NCI-H1417 treated with DMSO at 0.1 percent for 48 hours (cell line): ENCODE results near the gene BPGM.
"Not testable (repeated sequence)": the region's sequence is repeated elsewhere in the genome, so short reads cannot be mapped to it uniquely, and the experiment has no call there.

Experiments
- DNase-seq: peaks from one replicate; lab custom pipeline; 2025; lab: John Stamatoyannopoulos, UW

The BPGM gene

DNA sequence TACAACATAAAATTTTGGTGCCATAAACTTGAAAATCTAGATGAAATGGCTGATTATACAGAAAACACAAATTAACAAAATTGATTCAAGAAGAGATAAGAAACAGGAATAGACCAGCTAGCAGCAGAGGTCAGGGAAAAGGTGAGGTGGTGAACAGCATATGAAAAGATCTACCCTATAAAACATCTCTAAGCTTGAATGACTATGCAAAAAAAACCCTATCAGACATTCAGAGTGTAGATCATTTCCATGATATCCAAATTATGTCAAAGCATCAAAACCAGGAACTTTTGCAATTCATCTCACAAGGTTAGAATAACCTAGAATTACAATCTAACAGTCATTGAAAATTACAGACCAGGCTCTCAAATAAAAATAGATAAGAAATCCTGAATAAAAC is 14.6 kb upstream of the BPGM start:
- DNase-seq, result no peak

DNA sequence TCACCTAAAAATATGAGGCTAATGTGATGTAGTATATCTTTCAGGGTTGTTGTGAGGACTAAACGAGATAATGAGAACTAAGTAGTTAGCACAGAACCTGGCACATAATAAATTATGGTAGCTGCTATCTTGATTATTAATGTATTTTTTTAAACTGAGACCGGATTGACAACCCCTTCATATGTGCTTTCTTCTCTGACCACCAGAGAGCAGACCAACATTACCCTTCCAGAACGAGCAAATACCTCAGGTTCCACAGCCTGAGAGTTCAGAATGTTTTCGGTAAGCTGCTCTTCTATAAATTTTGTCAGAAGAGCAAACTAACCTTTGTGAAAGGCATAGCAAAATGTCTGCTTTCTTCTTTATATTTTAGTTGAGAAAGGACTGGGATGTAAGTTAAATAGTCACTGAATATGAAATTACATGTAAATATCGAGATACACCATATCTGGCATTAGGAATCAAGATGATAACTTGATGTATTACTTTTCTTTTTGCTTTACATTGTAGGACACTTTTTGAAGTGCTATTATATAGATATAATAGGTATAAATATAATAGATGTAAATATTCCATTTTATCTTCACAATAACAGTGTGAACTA is 13.6 kb upstream of the BPGM start:
- no peak for DNase-seq

GRCh38 chr7:134636008-134636449 is 10.6 kb upstream of the BPGM start:
- no peak for DNase-seq

GRCh38 chr7:134637441-134637840 is 9.2 kb upstream of the BPGM start:
- DNase-seq, result no peak

- no peak for DNase-seq
Measured at GRCh38 chr7:134637934-134638719, 8.5 kb upstream of the BPGM start.

DNA sequence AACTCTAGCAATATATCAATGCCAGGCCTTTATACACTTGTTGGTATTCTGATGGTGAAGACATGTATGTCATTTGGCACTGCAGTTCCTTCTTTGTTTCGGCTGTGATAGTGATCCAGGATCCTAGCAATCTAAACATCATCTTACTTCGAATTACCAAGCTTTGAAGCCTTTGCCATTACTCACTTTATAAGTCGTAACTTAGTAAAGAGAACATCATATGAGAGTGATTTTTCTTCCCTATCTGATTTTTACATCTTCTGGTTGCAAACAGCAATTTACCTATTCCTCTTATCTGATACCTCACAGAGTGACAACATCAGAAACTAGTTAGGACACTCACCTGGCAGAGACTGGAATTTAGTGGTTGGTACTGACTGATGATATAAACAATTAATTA is 7.6 kb upstream of the BPGM start:
- no peak for DNase-seq

DNA sequence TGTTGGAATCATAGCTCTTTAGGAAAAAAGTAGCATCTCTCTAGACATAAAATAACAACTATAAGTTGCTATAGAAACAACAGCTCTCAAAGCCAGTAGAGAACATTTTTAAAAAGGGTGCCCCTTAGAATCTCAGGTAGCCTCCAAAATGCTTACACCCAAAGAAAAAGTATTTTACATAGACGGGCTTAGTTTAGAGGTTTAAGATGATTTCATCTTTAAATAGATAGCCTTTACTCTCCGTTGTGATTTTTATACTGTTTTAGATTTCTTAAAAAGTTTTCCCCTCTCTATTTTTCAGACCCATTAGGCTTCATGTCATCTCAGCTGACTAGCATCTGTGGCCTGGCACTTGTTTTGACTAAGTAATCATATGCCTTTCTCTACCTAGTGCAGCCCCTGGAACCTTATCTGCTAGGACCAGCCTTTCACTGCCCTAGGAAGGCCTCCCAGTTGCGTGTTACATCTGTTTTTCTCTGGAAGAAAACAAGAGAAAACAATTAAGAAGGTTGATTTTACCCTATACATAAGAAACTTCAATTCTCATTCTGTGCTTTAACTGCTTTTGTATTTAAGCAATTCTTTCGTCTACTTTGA is 6.9 kb upstream of the BPGM start:
- no peak for DNase-seq

- DNase-seq, result no peak
Measured at GRCh38 chr7:134640842-134641715, 5.6 kb upstream of the BPGM start.

GRCh38 chr7:134641981-134642380 is 4.7 kb upstream of the BPGM start:
- DNase-seq, result not testable (repeated sequence)

- DNase-seq, result no peak
Measured at GRCh38 chr7:134643131-134643530, 3.5 kb upstream of the BPGM start.

- DNase-seq, result no peak
Measured at GRCh38 chr7:134645478-134645877, 1.2 kb upstream of the BPGM start.

- no peak for DNase-seq
Measured at GRCh38 chr7:134645935-134646334, 718 bp upstream of the BPGM start.

DNA sequence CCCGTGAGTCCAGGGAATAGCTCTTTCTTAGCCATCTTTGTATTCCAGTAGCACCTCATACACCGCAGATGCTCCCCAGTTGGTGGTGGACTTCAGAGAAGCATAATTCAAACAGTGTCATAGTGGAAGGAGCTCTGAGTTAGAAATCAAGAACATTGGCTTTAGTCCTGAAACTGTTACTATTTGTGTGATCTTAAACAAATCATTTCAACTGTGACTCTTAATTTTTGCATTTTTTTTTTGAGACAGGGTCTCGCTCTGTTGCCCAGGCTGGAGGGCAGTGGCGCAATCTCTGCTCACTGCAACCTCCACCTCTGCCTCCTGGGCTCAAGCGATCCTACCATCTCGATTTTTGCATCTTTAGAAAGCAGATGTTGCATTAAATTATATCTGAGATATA is 1.8 kb downstream of the BPGM start:
- no peak for DNase-seq

- no peak for DNase-seq
Measured at GRCh38 chr7:134649226-134649775, 2.6 kb downstream of the BPGM start.

GRCh38 chr7:134651991-134652390 is 5.3 kb downstream of the BPGM start:
- no peak for DNase-seq

- no peak for DNase-seq
Measured at GRCh38 chr7:134654104-134654775, 7.6 kb downstream of the BPGM start.

DNA sequence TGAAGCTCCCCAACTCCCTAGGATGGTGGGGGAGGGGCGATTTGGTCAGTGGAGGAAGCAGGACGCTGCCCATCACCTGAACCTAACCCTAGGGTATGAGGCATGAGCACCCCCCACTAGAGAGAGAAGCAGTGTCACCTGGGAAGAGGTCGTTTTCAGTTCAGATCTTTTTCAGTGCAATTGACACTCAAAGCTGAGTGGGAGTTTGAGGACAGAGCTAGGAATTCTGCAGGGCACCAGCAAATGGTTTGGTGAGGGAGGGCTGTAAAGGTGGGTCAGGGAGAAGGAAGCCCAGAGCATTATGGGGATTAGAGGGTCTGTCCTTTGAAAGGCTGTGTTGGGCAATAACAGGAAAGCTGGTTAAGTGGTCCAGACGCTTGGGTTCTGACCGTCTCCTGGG is 10.9 kb downstream of the BPGM start:
- DNase-seq, result no peak

DNA sequence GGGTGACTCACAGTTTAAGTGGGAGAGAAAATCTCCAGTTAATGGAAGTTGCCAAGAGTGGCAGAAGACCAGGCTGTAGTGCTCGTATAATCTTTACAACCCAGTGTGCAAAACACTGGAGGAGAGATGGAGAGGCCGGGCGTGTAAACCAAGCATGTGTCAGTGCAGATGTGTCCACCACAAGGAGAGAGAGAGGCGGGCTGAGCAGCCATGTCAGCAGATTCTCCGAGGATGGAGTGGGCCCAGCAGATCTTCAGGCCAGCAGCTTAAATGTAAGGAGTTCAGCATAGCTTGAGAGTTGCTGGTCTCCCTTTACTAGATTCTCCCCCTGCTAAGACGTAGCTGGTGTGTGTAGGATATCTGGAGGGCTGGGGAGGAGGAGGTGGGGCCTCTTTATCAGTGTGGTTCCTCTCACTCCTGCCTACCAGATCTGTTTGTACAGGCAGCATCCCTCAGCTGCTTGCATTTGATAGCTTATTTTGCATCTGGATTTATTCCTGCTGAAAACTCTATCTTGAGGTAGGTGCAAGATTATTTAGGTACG is 13.7 kb downstream of the BPGM start:
- no peak for DNase-seq

GRCh38 chr7:134660961-134661376 is 14.3 kb downstream of the BPGM start:
- DNase-seq, result no peak

DNA sequence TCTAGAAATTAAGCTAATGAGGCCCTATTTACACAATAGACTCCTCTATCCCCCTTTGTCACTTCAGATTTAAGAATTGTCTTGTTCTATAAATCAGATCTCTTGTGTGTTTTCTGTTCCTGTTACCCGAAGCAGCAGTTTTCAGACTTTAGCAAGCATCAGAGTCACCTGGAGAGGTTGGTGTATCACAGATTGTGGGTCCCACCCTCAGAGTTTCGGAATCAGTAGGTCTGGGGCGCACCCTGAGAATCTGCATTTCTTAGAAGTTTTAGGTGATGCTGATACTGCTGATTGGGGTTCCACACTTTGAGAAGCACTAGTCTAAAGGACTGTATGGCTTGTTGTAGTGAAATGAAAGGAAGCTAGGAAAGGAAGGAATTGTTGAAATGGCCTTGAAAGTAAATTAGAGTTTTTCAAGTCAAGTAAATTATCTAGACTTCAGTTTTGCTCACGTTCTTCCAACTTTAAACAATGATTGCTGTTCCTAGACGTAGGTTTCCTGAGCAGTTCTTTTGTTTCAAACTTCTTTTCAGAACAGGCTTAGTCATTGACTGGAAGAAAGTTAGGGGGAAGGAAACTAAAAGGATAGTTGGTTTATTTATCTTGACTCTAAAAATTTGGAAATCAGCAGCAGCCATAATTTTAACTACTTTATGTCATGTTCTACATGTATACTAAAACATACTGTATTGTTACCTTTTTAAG is 15.7 kb downstream of the BPGM start:
- DNase-seq, result no peak

DNA sequence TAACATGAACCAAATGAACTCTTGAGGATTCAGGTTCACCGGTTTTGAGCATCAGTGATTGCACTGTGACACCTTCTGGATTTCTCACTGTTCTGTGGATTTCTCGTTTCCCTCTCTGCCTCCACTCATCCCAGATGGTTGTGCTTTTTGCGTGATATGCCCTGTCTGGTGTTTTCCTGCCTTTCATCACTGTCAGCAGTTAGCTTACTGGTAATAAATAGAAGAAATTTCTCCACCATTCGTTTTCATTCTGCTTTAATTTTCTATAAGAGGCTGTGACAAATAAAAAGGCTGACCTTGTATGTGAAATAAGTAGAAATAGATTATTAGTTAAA is 16.2 kb downstream of the BPGM start:
- DNase-seq, result no peak
